GM21576 (cell line): ENCODE results near the gene USP5.

Experiments
- ATAC-seq: cut with Tn5 transposase; IDR thresholded peaks from one replicate; pipeline ENCODE4 v1.9.1; 2021; ENCODE audit warnings: mild to moderate bottlenecking, moderate library complexity; ENCODE audit not compliant: unreplicated experiment

USP5 gene

DNA sequence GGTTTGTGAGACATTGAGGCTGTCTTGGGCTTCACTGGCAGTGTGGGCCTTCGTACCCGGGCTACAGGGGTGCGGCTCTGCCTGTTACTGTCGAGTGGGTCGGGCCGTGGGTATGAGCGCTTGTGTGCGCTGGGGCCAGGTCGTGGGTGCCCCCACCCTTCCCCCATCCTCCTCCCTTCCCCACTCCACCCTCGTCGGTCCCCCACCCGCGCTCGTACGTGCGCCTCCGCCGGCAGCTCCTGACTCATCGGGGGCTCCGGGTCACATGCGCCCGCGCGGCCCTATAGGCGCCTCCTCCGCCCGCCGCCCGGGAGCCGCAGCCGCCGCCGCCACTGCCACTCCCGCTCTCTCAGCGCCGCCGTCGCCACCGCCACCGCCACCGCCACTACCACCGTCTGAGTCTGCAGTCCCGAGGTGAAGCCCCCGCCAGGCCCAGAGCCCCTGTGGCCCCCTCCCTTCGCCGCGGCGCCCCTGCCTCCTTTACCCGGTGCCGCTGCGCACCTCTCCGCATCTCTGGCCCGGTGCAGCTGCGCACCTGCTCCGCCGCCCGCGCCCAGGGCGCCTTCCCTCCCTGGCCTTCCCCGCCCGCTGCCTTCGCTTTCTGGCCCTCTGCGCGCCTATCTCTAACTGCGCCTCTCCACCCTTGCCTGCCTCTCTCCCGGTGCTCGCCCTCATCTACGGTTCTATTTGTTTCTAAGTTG lies 62.4 kb downstream of the USP5 start, which contains the start of gene ENO2:
TSS of gene ENO2 (plus strand) at position 335 of the 701 bp plus-strand sequence. CDS start 1,253 bp downstream, outside the sequence.
- ATAC-seq = peak; percentile 70

DNA sequence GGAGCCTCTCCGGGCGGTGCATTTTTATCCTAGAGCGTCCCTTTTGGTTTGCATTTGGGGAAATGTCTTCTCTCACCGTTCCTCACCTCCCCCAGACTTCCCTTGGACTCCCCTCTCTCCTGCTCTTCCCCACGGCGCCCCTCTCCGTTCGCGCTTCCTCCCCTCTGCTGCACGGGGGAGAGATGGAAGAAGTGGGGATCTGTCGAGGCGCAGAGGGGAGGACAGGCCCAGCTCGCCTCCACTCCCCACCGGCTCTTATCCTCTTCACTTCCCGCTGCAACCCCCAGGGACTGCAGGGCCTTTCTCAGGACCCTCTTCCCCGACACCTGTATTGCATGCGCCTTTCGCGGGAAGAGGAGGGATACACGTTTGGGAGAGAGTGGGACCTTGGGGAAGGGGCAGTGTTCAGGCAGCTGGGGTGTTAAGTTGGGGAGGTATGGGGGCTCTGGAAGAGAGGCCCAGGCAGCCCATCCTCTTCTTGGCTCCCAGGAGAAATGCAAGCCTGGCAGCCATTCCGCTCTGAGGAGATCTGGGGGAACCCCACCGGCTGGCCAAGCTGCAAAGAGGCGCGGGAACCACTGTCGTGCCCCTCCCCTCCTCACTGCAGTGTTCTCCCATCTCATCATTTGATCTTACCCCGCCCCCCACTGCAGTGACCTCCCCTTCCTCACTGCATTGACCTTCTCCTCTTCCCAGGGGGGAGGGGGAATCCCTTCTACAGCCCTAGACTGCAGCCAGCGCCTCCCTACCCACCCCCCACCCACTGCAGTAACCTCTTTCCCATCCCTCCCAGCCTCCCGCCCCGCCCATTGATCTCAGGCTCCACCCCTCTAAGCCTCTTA lies 63.2 kb downstream of the USP5 start:
- no peak for ATAC-seq

DNA sequence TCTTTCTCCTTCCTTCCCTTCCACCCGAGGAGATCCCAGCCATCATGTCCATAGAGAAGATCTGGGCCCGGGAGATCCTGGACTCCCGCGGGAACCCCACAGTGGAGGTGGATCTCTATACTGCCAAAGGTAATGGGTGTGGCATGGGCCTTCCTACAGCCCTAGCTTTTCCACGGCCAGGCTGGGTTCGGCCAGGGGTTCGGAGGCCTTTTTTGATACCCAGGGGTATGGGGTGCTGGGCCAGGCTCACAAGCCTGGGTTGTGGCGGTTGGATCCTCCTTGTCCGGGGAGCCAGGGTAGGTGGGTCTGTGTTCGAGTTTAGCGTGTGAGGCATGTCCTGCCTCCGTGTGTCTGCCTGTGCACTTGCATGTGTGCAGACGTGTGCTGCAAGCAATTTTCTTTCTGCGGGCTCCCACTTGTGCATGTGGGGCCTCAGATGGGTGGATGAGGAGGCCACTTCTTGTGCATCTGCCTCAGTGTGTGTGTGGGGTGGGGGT lies 63.9 kb downstream of the USP5 start:
- ATAC-seq = no peak
